ENCODE data around the gene SUCLG2.

The SUCLG2 gene

GRCh38 chr3:67648701-67649100, 5.7 kb downstream of the SUCLG2 start:
- no peak for DNase-seq

- no peak for DNase-seq
Measured at GRCh38 chr3:67648229-67648628, 6.2 kb downstream of the SUCLG2 start.

GRCh38 chr3:67647390-67647878, 7.0 kb downstream of the SUCLG2 start:
- DNase-seq = no peak

GRCh38 chr3:67646586-67647234, 7.7 kb downstream of the SUCLG2 start:
- DNase-seq = no peak

GRCh38 chr3:67644827-67645226, 9.6 kb downstream of the SUCLG2 start:
- DNase-seq = no peak

GRCh38 chr3:67642734-67643133, 11.7 kb downstream of the SUCLG2 start:
- DNase-seq = no peak

GRCh38 chr3:67642190-67642589, 12.2 kb downstream of the SUCLG2 start:
- DNase-seq = no peak

- DNase-seq = no peak
Measured at GRCh38 chr3:67641451-67641850, 13.0 kb downstream of the SUCLG2 start.

- no peak for DNase-seq
Measured at GRCh38 chr3:67640023-67640660, 14.3 kb downstream of the SUCLG2 start.

- no peak for DNase-seq
Measured at GRCh38 chr3:67637255-67637900, 17.0 kb downstream of the SUCLG2 start.

- DNase-seq = no peak
Measured at GRCh38 chr3:67635806-67636205, 18.6 kb downstream of the SUCLG2 start.

GRCh38 chr3:67635257-67635656, 19.2 kb downstream of the SUCLG2 start:
- DNase-seq = no peak

- DNase-seq = no peak
Measured at GRCh38 chr3:67630666-67631362, 23.6 kb downstream of the SUCLG2 start.

- DNase-seq = no peak
Measured at GRCh38 chr3:67624687-67625086, 29.7 kb downstream of the SUCLG2 start.

GRCh38 chr3:67624078-67624477, 30.3 kb downstream of the SUCLG2 start:
- no peak for DNase-seq

- no peak for DNase-seq
Measured at GRCh38 chr3:67622652-67623051, 31.8 kb downstream of the SUCLG2 start.

- no peak for DNase-seq
Measured at GRCh38 chr3:67620869-67621268, 33.5 kb downstream of the SUCLG2 start.

GRCh38 chr3:67619991-67620390, 34.4 kb downstream of the SUCLG2 start:
- no peak for DNase-seq

GRCh38 chr3:67617518-67617917, 36.9 kb downstream of the SUCLG2 start:
- no peak for DNase-seq

- no peak for DNase-seq
Measured at GRCh38 chr3:67616046-67616445, 38.4 kb downstream of the SUCLG2 start.

GRCh38 chr3:67614195-67614594, 40.2 kb downstream of the SUCLG2 start:
- no peak for DNase-seq

- no peak for DNase-seq
Measured at GRCh38 chr3:67610458-67610857, 44.0 kb downstream of the SUCLG2 start.

GRCh38 chr3:67609709-67610108, 44.7 kb downstream of the SUCLG2 start:
- DNase-seq = no peak

- no peak for DNase-seq
Measured at GRCh38 chr3:67608034-67608433, 46.4 kb downstream of the SUCLG2 start.
